Sigmoid colon (tissue), 7 donors: Measurements from ENCODE around the gene NPHP4. TPM values are rescaled to one million over a fixed set of nuclear protein-coding genes. Genes with fewer than 3 reads are reported as not detected.

Experiments
- DNase-seq: peaks from one replicate; pipeline ENCODE4 v3.0.0-alpha.2; 2019
- H3K27ac ChIP-seq, 4 donors: fragments of 200-600 bp; sonication (generic); one replicate each; pipeline ENCODE4 v1.5.1; 2016 to 2019; ENCODE audit warnings: mild to moderate bottlenecking in 1 of 4
- H3K27me3 ChIP-seq, 3 donors: fragments of 200-600 bp; sonication (generic); one replicate each; pipeline ENCODE4 v1.5.1; 2019; ENCODE audit warnings: mild to moderate bottlenecking in 1 of 3
- H3K36me3 ChIP-seq, 4 donors: fragments of 200-600 bp; sonication (generic); one replicate each; pipeline ENCODE4 v1.5.1; 2016 to 2019
- H3K4me1 ChIP-seq, 4 donors: fragments of 200-600 bp; sonication (generic); one replicate each; pipeline ENCODE4 v1.5.1; 2017 to 2019
- H3K4me3 ChIP-seq, 4 donors: fragments of 200-600 bp; sonication (generic); one replicate each; pipeline ENCODE4 v1.5.1; 2017 to 2019; ENCODE audit warnings: mild to moderate bottlenecking in 2 of 4, moderate library complexity in 1 of 4
- H3K9me3 ChIP-seq, 4 donors: fragments of 200-600 bp in 3 of 4; sonication (generic) in 3 of 4; one replicate each; pipeline versions ENCODE4 v1.5.1 to v1.6.1; 2013 to 2019
- CTCF ChIP-seq, 4 experiments: fragments of 450-650 bp in 3 of 4; fragments of 200-600 bp in 1 of 4; IDR thresholded peaks; one replicate each; pipeline ENCODE4 v1.5.1; 2016 to 2019; ENCODE audit warnings: antibody characterized with exemption in 4 of 4, mild to moderate bottlenecking in 3 of 4, moderate library complexity in 2 of 4
- EP300 ChIP-seq, 4 donors: sonication (generic); formaldehyde crosslinking; IDR thresholded peaks; one replicate each; pipeline ENCODE4 v1.6.1; 2017; ENCODE audit warnings: antibody characterized with exemption in 4 of 4
- POLR2A ChIP-seq, 2 donors: fragments of 450-650 bp; IDR thresholded peaks; one replicate each; pipeline ENCODE4 v1.6.1; 2016; ENCODE audit warnings: antibody characterized with exemption in 2 of 2, mild to moderate bottlenecking in 2 of 2, moderate library complexity in 2 of 2
- POLR2AphosphoS5 ChIP-seq, 4 donors: sonication (generic); formaldehyde crosslinking; IDR thresholded peaks; one replicate each; pipeline ENCODE4 v1.6.1; 2017; ENCODE audit warnings: antibody characterized with exemption in 4 of 4
- WGBS, 2 donors: extraction: QIAGEN DNeasy Blood & Tissue Kit; methylation state at CpG; one replicate each; pipeline ENCODE4 v1.1.7; 2013; 5-methylcytosine and 5-hydroxymethylcytosine counted together
- intact Hi-C: fragments of 100-400 bp; cut with DNase I; formaldehyde crosslinking; loops from one replicate; pipeline ENCODE4 v1.15.1; 2023
- polyA plus RNA-seq, 3 donors: library from polyadenylated mRNA; stranded (reverse); fragments of 200-250 nt; gene quantifications; one replicate each; pipeline ENCODE4 v1.2.3, GENCODE V29; 2013
- total RNA-seq, 4 donors: library from RNA; depleted of rRNA; stranded (reverse); fragments of >200 nt; gene quantifications; one replicate each; pipeline ENCODE4 v1.1.0, GENCODE V29; 2016
- donor health status: healthy with polysubstance abuse.
- donor health status: Bipolar disorder and iron deficiency.
- donor health status: healthy.

Gene NPHP4
- total and polyA plus RNA-seq, 7 donors = 0.60 to 12.2 (median 5.7) TPM

GRCh38 chr1:5947978-5948680 is 44.1 kb downstream of the NPHP4 start:
- no peak for DNase-seq
- Histone ChIP-seq H3K27me3 (no peaks in the 10 kb centered on the region), H3K4me3 (no peak overlapping the region), H3K27ac (no peak overlapping the region), H3K4me1 (no peaks in the 10 kb centered on the region), H3K36me3 (peaks cover 0 to 61% (median 15%) of the 10 kb centered on the region in 4 donors), H3K9me3 (no peaks in the 10 kb centered on the region)
- WGBS, 2 donors = 93 to 95% methylated on average over 20 of the region's 20 CpGs
- TF ChIP-seq CTCF (IDR thresholded peaks at IDR 0.05) = no peak
- TF ChIP-seq POLR2A (IDR thresholded peaks at IDR 0.05) = no peak
- TF ChIP-seq EP300 (IDR thresholded peaks at IDR 0.05) = no peak
- TF ChIP-seq POLR2AphosphoS5 (IDR thresholded peaks at IDR 0.05) = no peak
- intact Hi-C loops = no loop called here

DNA sequence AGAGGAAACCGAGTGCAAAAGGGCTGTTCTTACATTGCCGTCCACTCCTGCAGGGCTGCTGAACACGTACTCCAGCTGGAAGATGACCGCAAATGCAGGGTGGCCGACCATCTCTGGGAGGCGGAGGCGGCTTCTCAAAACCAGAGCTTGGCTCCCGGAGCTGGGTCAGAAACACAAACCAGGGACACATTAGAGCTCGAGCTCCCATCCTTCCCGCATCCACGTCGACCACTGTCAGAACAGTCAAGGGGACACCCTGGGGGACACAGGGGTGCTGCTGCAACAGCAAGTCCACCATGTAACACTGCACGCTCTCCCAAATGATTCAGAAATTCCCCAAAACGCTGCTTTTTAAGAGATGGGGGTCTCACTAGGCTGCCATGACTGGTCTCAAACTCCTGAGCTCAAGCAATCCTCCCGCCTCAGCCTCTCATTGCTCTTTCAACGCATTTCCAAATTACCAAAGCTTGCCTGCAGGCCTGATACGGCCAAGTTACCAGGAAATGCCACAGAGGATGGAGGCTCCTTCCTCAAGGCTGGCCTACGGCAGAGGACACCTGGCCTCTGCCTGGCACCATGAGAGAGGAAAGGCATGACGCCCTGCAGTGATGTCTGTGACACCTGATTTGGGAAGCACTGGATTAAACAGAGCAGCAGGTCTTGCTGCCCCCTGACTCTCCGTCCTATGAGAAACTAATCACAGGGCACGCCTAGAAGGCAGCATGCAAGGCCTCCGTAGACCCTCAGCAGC is 45.0 kb downstream of the NPHP4 start:
- peaks cover 0 to 55% (median 15%) of the 10 kb centered on the region in 4 donors for H3K36me3 ChIP-seq
- H3K27ac ChIP-seq = no peak overlapping the region
- 94 to 97% methylated on average over 22 of the region's 22 CpGs for WGBS, 2 donors

DNA sequence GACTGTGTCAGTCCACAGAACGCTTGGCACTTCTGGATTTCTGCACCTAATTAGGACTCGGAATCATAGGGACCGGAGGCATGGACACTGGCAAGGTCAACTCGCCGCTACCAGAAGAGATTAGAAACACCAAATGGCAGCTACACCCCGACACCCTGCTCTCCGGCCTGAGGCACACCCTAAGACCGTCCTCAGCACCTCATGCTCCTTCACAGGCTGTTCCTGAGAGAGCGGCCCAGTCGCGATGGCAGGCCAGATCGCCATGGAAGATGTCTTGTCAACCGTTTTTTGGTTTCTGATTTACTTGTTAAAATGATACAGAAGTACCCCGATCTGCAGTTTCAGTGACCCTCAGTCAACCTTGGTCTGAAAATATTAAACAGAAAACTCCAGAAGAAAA is 46.8 kb downstream of the NPHP4 start:
- no peak overlapping the region for H3K4me3 ChIP-seq
- no peak overlapping the region for H3K27ac ChIP-seq
- 94 to 96% methylated on average over 14 of the region's 14 CpGs for WGBS, 2 donors
- no peaks in the 10 kb centered on the region for H3K4me1 ChIP-seq
- no peak for TF ChIP-seq EP300 (IDR thresholded peaks at IDR 0.05)
- TF ChIP-seq CTCF (IDR thresholded peaks at IDR 0.05) = no peak
- no peak for TF ChIP-seq POLR2A (IDR thresholded peaks at IDR 0.05)
- TF ChIP-seq POLR2AphosphoS5 (IDR thresholded peaks at IDR 0.05) = no peak
- H3K36me3 ChIP-seq = peaks cover 0 to 41% (median 14%) of the 10 kb centered on the region in 4 donors
- intact Hi-C loops = no loop called here
- DNase-seq = no peak
- H3K27me3 ChIP-seq = no peaks in the 10 kb centered on the region
- no peaks in the 10 kb centered on the region for H3K9me3 ChIP-seq

More for the DNA sequence above, 45.0 kb downstream of the NPHP4 start:
- no peak for TF ChIP-seq EP300 (IDR thresholded peaks at IDR 0.05)
- TF ChIP-seq POLR2AphosphoS5 (IDR thresholded peaks at IDR 0.05) = no peak
- no peak for TF ChIP-seq POLR2A (IDR thresholded peaks at IDR 0.05)
- no peak for TF ChIP-seq CTCF (IDR thresholded peaks at IDR 0.05)
- intact Hi-C loops = no loop called here
- Histone ChIP-seq H3K9me3 (no peaks in the 10 kb centered on the region), H3K4me1 (no peaks in the 10 kb centered on the region), H3K4me3 (no peak overlapping the region), H3K27me3 (no peaks in the 10 kb centered on the region)
- no peak for DNase-seq

DNA sequence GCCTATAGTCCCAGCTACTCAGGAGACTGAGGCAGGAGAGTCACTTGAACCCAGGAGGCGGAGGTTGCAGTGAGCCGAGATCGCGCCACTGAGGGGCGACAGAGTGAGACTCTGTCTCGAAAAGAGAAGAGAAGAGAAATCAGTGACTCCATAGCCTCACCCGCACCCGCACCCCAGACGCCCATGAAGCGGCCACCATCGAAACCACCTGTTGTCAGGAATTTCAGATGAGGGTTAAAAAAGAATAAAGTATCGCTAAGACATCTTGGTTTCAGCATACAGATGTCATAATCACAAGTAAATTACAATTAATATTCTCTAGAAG is 47.4 kb downstream of the NPHP4 start:
- H3K36me3 ChIP-seq = peaks cover 0 to 41% (median 14%) of the 10 kb centered on the region in 4 donors
- no peaks in the 10 kb centered on the region for H3K27me3 ChIP-seq

More for the DNA sequence above, 47.4 kb downstream of the NPHP4 start:
- intact Hi-C loops = no loop called here
- H3K27ac ChIP-seq = no peak overlapping the region
- H3K9me3 ChIP-seq = no peaks in the 10 kb centered on the region
- DNase-seq = no peak
- H3K4me3 ChIP-seq = no peak overlapping the region
- 97 to 98% methylated on average over 12 of the region's 12 CpGs for WGBS, 2 donors
- TF ChIP-seq POLR2A (IDR thresholded peaks at IDR 0.05) = no peak
- no peak for TF ChIP-seq POLR2AphosphoS5 (IDR thresholded peaks at IDR 0.05)
- TF ChIP-seq CTCF (IDR thresholded peaks at IDR 0.05) = no peak
- no peak for TF ChIP-seq EP300 (IDR thresholded peaks at IDR 0.05)
- no peaks in the 10 kb centered on the region for H3K4me1 ChIP-seq
